GM21447 (cell line): ENCODE data around the gene FSTL3.

ENCODE experiments used
- ATAC-seq: cut with Tn5 transposase; IDR thresholded peaks from one replicate; pipeline ENCODE4 v1.9.1; 2021; ENCODE audit not compliant: unreplicated experiment

Gene FSTL3

DNA sequence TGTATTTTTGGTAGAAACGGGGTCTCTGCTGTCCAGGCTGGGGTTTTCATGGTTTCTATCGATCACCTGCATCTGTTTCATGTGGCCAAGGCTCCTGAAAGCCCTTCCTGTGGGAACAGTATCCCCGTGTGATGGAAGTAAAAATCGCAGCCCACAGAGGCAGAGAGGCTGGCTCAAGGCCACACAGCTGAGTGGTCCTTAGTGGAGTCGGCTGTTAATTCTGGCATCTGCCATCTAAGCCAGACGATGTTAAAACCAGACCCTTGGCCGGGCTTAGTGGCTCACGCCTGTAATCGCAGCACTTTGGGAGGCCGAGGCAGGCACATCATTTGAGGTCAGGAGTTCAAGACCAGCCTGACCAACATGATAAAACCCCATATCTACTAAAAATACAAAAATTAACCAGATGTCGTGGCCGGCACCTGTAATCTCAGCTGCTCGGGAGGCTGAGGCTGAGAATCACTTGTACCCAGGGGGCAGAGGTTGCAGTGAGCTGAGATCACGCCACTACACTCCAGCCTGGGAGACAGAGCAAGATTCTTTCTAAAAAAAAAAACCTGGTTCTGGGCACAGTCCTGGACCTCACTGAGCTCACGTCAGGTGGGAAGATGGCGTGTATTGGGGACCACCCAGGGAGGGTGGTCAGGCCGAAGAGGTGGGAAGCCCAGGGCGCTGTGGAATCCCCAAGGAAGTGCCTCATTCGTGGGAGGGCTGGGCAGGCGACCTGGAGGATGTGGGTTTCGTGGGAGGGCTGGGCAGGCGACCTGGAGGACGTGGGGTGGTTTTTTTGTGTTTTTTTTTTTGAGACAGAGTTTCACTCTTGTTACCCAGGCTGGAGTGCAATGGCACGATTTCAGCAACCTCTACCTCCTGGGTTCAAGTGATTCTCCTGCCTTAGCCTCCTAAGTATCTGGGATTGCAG is 56.2 kb downstream of the FSTL3 start:
- no peak for ATAC-seq
